IMR-90 (cell line): Measurements from ENCODE around the gene ADAMTS19. TPM values are rescaled to one million over a fixed set of nuclear protein-coding genes. Genes with fewer than 3 reads are reported as not detected.

Source experiments
- ATAC-seq: fragments of 200-7000 bp; cut with Tn5 transposase; 2 replicates; pipeline ENCODE4 v1.9.1; 2020; ENCODE audit warnings: low read depth, mild to moderate bottlenecking, moderate library complexity
- BruUV-seq: library from RNA; stranded (reverse); fragments of 400-500 nt; replicated peaks from 2 replicates; lab custom pipeline; 2021; lab: Mats Ljungman, UMichigan
- CTCF ChIA-PET: fragments of 300-600 bp; formaldehyde crosslinking; extraction: SDS; loops from one replicate; lab custom pipeline; 2021; ENCODE audit warnings: antibody characterized with exemption; lab: Yijun Ruan, JAX
- POLR2A ChIA-PET: fragments of 300-600 bp; sonication (Branson Sonifier 250); formaldehyde crosslinking; loops from one replicate; lab custom pipeline; 2022; ENCODE audit warnings: antibody characterized with exemption; ENCODE audit not compliant: unreplicated experiment; lab: Charles Lee
- DNase-seq: peaks from one replicate; pipeline ENCODE4 v3.0.0; 2013
- H2AFZ ChIP-seq: replicated peaks from 2 replicates; pipeline ENCODE3; 2013; ENCODE audit warnings: low read length, mild to moderate bottlenecking; ENCODE audit not compliant: poor library complexity
- H2AK5ac ChIP-seq: 2 replicates; pipeline ENCODE4 v1.6.1; 2013; ENCODE audit warnings: low read depth, low read length, inconsistent platforms
- H2AK9ac ChIP-seq: replicated peaks from 2 replicates; pipeline ENCODE3; 2013; ENCODE audit warnings: mild to moderate bottlenecking, low read depth, low read length, moderate library complexity; ENCODE audit not compliant: poor library complexity
- H2BK120ac ChIP-seq: 2 replicates; pipeline ENCODE4 v1.6.1; 2013; ENCODE audit warnings: low read depth, low read length, inconsistent platforms
- H2BK15ac ChIP-seq: 3 replicates; pipeline ENCODE4 v1.6.1; 2013; ENCODE audit warnings: low read depth, low read length, inconsistent platforms
- H2BK20ac ChIP-seq: 2 replicates; pipeline ENCODE4 v1.6.1; 2013; ENCODE audit warnings: low read depth, mild to moderate bottlenecking, inconsistent platforms, low read length, moderate library complexity
- H2BK5ac ChIP-seq: 2 replicates; pipeline ENCODE4 v1.6.1; 2013; ENCODE audit warnings: mild to moderate bottlenecking, low read depth, low read length, inconsistent platforms; ENCODE audit not compliant: poor library complexity, severe bottlenecking
- H3K14ac ChIP-seq: replicated peaks from 2 replicates; pipeline ENCODE4 v1.6.1; 2013; ENCODE audit warnings: low read depth, low read length, inconsistent platforms
- H3K18ac ChIP-seq: 2 replicates; pipeline ENCODE4 v1.6.1; 2013; ENCODE audit warnings: low read depth, low read length, control low read depth
- H3K23ac ChIP-seq: 2 replicates; pipeline ENCODE4 v1.6.1; 2013; ENCODE audit warnings: low read depth, low read length, inconsistent platforms
- H3K27ac ChIP-seq: 2 replicates; pipeline ENCODE4 v1.5.1; 2013; ENCODE audit warnings: mild to moderate bottlenecking, control low read depth, low read length; ENCODE audit not compliant: insufficient read depth
- H3K27me3 ChIP-seq: 2 replicates; pipeline ENCODE4 v1.6.1; 2013; ENCODE audit warnings: low read length; ENCODE audit not compliant: control insufficient read depth, insufficient read depth
- H3K36me3 ChIP-seq: 2 replicates; pipeline ENCODE4 v1.6.1; 2013; ENCODE audit warnings: low read length, mixed read lengths; ENCODE audit not compliant: control insufficient read depth, insufficient read depth
- H3K4ac ChIP-seq: 2 replicates; pipeline ENCODE4 v1.6.1; 2013; ENCODE audit warnings: low read depth, low read length, inconsistent platforms
- H3K4me1 ChIP-seq: 2 replicates; pipeline ENCODE4 v1.6.1; 2013; ENCODE audit warnings: low read length, mixed read lengths; ENCODE audit not compliant: control insufficient read depth, insufficient read depth
- H3K4me2 ChIP-seq: 2 replicates; pipeline ENCODE4 v1.6.1; 2013; ENCODE audit warnings: low read depth, mild to moderate bottlenecking, control low read depth, low read length, moderate library complexity
- H3K4me3 ChIP-seq: 2 replicates; pipeline ENCODE4 v1.5.1; 2013; ENCODE audit warnings: low read depth, mild to moderate bottlenecking, control low read depth, low read length, moderate library complexity; ENCODE audit not compliant: insufficient read depth
- H3K56ac ChIP-seq: 2 replicates; pipeline ENCODE4 v1.6.1; 2013; ENCODE audit warnings: low read length, inconsistent platforms; ENCODE audit not compliant: insufficient read depth; ENCODE audit errors: extremely low read depth
- H3K79me1 ChIP-seq, 2 experiments: 2 replicates each; pipeline ENCODE4 v1.6.1; 2013; ENCODE audit warnings: low read length in 2 of 2, inconsistent platforms in 1 of 2, low read depth in 1 of 2
- H3K9ac ChIP-seq: 2 replicates; pipeline ENCODE4 v1.6.1; 2013; ENCODE audit warnings: low read depth, low read length, control low read depth
- H3K9me1 ChIP-seq: 2 replicates; pipeline ENCODE4 v1.6.1; 2013; ENCODE audit warnings: low read length, inconsistent platforms; ENCODE audit not compliant: insufficient read depth
- H3K9me3 ChIP-seq: 2 replicates; pipeline ENCODE4 v1.6.1; 2013; ENCODE audit warnings: low read length; ENCODE audit not compliant: control insufficient read depth, insufficient read depth
- H4K20me1 ChIP-seq: 2 replicates; pipeline ENCODE4 v1.6.1; 2013; ENCODE audit warnings: low read length, inconsistent platforms; ENCODE audit not compliant: insufficient read depth
- H4K5ac ChIP-seq: 2 replicates; pipeline ENCODE4 v1.6.1; 2013; ENCODE audit warnings: mild to moderate bottlenecking, low read depth, low read length, control low read depth
- H4K8ac ChIP-seq, 2 experiments: 2 replicates each; pipeline ENCODE4 v1.6.1; 2013; ENCODE audit warnings: low read depth in 2 of 2, low read length in 2 of 2, control low read depth in 1 of 2, inconsistent platforms in 1 of 2
- H4K91ac ChIP-seq: 2 replicates; pipeline ENCODE4 v1.6.1; 2013; ENCODE audit warnings: low read depth, low read length, inconsistent platforms; ENCODE audit not compliant: insufficient read depth
- BHLHE40 ChIP-seq: fragments of 150-350 bp; IDR thresholded peaks from 2 replicates; pipeline ENCODE4 v1.6.1; 2016; ENCODE audit warnings: mild to moderate bottlenecking, low read depth, low read length
- CEBPB ChIP-seq: IDR thresholded peaks from 2 replicates; pipeline ENCODE4 v1.6.1; 2012; ENCODE audit warnings: low read depth, low read length, improper control_type of control experiment
- CHD1 ChIP-seq: IDR thresholded peaks from 2 replicates; pipeline ENCODE4 v1.6.1; 2012; ENCODE audit warnings: low read depth, low read length, improper control_type of control experiment
- CTCF ChIP-seq: conservative IDR thresholded peaks from 2 replicates; pipeline ENCODE4 v1.5.1; 2012; ENCODE audit warnings: mild to moderate bottlenecking, low read depth, low read length, improper control_type of control experiment
- ELK1 ChIP-seq: fragments of 150-350 bp; IDR thresholded peaks from 2 replicates; pipeline ENCODE4 v1.6.1; 2016; ENCODE audit warnings: low read depth, mild to moderate bottlenecking, low read length, moderate library complexity, borderline replicate concordance
- FOS ChIP-seq: fragments of 150-350 bp; IDR thresholded peaks from 2 replicates; pipeline ENCODE4 v1.6.1; 2016; ENCODE audit warnings: low read depth, low read length
- MAFK ChIP-seq: IDR thresholded peaks from 2 replicates; pipeline ENCODE4 v1.6.1; 2012; ENCODE audit warnings: low read depth, low read length, improper control_type of control experiment
- MAZ ChIP-seq: IDR thresholded peaks from 2 replicates; pipeline ENCODE4 v1.6.1; 2012; ENCODE audit warnings: low read depth, mild to moderate bottlenecking, low read length, improper control_type of control experiment, moderate library complexity, borderline replicate concordance
- MXI1 ChIP-seq: IDR thresholded peaks from 2 replicates; pipeline ENCODE4 v1.6.1; 2012; ENCODE audit warnings: low read depth, mild to moderate bottlenecking, low read length, moderate library complexity, borderline replicate concordance
- NFE2L2 ChIP-seq: fragments of 150-350 bp; IDR thresholded peaks from 2 replicates; pipeline ENCODE4 v1.6.1; 2016; ENCODE audit warnings: low read depth, mild to moderate bottlenecking, low read length
- POLR2A ChIP-seq: IDR thresholded peaks from 2 replicates; pipeline ENCODE4 v1.6.1; 2012; ENCODE audit warnings: mild to moderate bottlenecking, low read depth, low read length
- RAD21 ChIP-seq: IDR thresholded peaks from 2 replicates; pipeline ENCODE4 v1.6.1; 2012; ENCODE audit warnings: low read length, improper control_type of control experiment
- RCOR1 ChIP-seq: IDR thresholded peaks from 2 replicates; pipeline ENCODE4 v1.6.1; 2012; ENCODE audit warnings: mild to moderate bottlenecking, low read length, improper control_type of control experiment; ENCODE audit not compliant: insufficient replicate concordance
- RFX5 ChIP-seq: IDR thresholded peaks from 2 replicates; pipeline ENCODE4 v1.8.0; 2012; ENCODE audit warnings: low read depth, mild to moderate bottlenecking, low read length, moderate library complexity
- SMC3 ChIP-seq: fragments of 150-350 bp; IDR thresholded peaks from 2 replicates; pipeline ENCODE4 v1.6.1; 2016; ENCODE audit warnings: low read depth, mild to moderate bottlenecking, antibody characterized with exemption, low read length, moderate library complexity
- USF2 ChIP-seq: fragments of 150-350 bp; IDR thresholded peaks from 2 replicates; pipeline ENCODE4 v1.6.1; 2017; ENCODE audit warnings: mild to moderate bottlenecking, antibody characterized with exemption, low read length, low read depth
- WGBS, 2 experiments: methylation state at CpG; one replicate each; pipeline versions ENCODE4 v1.1.5 to v1.1.7; 2013; ENCODE audit warnings: missing lambda C conversion rate in 2 of 2; ENCODE audit not compliant: insufficient read length in 1 of 2; ENCODE audit errors: extremely low coverage in 2 of 2; 5-methylcytosine and 5-hydroxymethylcytosine counted together
- dilution Hi-C: fragments of 300-500 bp; cut with HindIII; formaldehyde crosslinking; loops from one replicate; pipeline ENCODE4 v1.14.3; 2018; ENCODE audit warnings: low sequenced_read_pairs; ENCODE audit not compliant: unreplicated experiment
- in situ Hi-C: fragments of 300-500 bp; cut with MboI; formaldehyde crosslinking; loops from 3 replicates; pipeline ENCODE4 v1.14.3; 2019; ENCODE audit warnings: low sequenced_read_pairs, inconsistent platforms, mixed read lengths
- intact Hi-C: fragments of 100-400 bp; cut with micrococcal nuclease; formaldehyde crosslinking; loops from 2 replicates; pipeline ENCODE4 v1.10.0; 2022
- polyA plus RNA-seq, 3 experiments: library from polyadenylated mRNA; depleted of rRNA; stranded (reverse); fragments of >200 nt; gene quantifications; 2 replicates each; pipeline ENCODE4 v1.2.3, GENCODE V29; 2012; ENCODE audit warnings: low replicate concordance in 1 of 3
- total RNA-seq: library from RNA; depleted of rRNA; stranded (reverse); fragments of >200 nt; gene quantifications from 2 replicates; pipeline ENCODE4 v1.2.3, GENCODE V29; 2012

ADAMTS19 gene
- total and polyA plus RNA-seq, 2 of the 4 experiments (the other 2 are of a cell fraction): under 0.01 to 0.17 TPM

DNA sequence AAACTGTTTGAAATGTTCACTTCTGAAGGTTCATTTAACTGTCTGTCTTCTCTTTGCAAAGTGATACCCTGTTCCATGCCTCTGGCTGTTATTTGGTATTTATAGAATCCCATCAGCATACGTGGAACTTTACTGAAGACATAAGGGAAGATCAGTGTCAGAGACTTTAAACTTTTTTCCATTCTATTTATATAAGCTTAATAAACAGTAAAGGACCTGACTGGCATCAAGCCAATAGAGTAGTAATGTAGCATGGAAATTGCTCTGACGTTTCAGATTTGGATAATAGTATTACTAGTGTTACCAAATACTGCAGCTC lies 192.9 kb downstream of the ADAMTS19 start:
- Histone ChIP-seq H3K9me1 (no peaks in the 10 kb centered on the region), H3K27ac (no peak overlapping the region), H3K9me3 (no peaks in the 10 kb centered on the region), H2BK15ac (no peak overlapping the region), H3K14ac (no peak overlapping the region), H3K4ac (no peak overlapping the region), H3K23ac (no peak overlapping the region), H3K18ac (no peak overlapping the region), H4K5ac (no peak overlapping the region), H3K4me1 (no peaks in the 10 kb centered on the region), H4K8ac (no peak overlapping the region), H3K36me3 (no peaks in the 10 kb centered on the region), H3K4me3 (no peak overlapping the region), H3K56ac (no peak overlapping the region), H2BK20ac (no peak overlapping the region), H4K20me1 (no peaks in the 10 kb centered on the region), H2BK120ac (no peak overlapping the region), H4K91ac (no peak overlapping the region), H2BK5ac (no peak overlapping the region), H2AK5ac (no peak overlapping the region), H2AK9ac (no peak overlapping the region), H3K4me2 (no peak overlapping the region), H3K9ac (no peak overlapping the region), H3K79me1 (no peaks in the 10 kb centered on the region), H3K27me3 (no peaks in the 10 kb centered on the region), H2AFZ (no peak overlapping the region)
- ChIA-PET CTCF (no interaction called here), POLR2A (no interaction called here)
- in situ Hi-C loops: no loop called here
- ATAC-seq: no peak
- dilution Hi-C loops: no loop called here
- intact Hi-C loops: no loop called here
- no CpG with 5 or more reads among the region's 2 CpGs for WGBS, 2 experiments
- no peak for DNase-seq
- no TSS peak for BruUV-seq
- no peak for TF ChIP-seq RFX5
- no peak for TF ChIP-seq BHLHE40
- TF ChIP-seq RAD21: no peak
- TF ChIP-seq MAZ: no peak
- no peak for TF ChIP-seq MXI1
- TF ChIP-seq RCOR1: no peak
- TF ChIP-seq SMC3: no peak
- no peak for TF ChIP-seq FOS
- no peak for TF ChIP-seq USF2
- TF ChIP-seq NFE2L2: no peak
- TF ChIP-seq CEBPB: no peak
- TF ChIP-seq ELK1: no peak
- TF ChIP-seq CHD1: no peak
- no peak for TF ChIP-seq POLR2A
- TF ChIP-seq MAFK: no peak
- TF ChIP-seq CTCF: no peak
